ENCODE measurements around the gene WNT9A. TPM values are rescaled to one million over a fixed set of nuclear protein-coding genes. Genes with fewer than 3 reads are reported as not detected.

The WNT9A gene
- total RNA-seq, 1 experiment from 2014 or later, result not detected

- no peaks in the 10 kb centered on the region for H3K27me3 ChIP-seq (replicated peaks; ENCODE audit: insufficient read depth, low read depth, low read length, poor library complexity)
- CTCF ChIA-PET, result no interaction called here
- no peak overlapping the region for H3K27ac ChIP-seq (ENCODE audit: low read depth, low read length, poor library complexity, severe bottlenecking)
- TF ChIP-seq CTCF (conservative IDR thresholded peaks at IDR 0.05; ENCODE audit: low read depth, low read length), result no peak
- TF ChIP-seq EZH2 (IDR thresholded peaks at IDR 0.05; ENCODE audit: borderline replicate concordance, low read depth, low read length, poor library complexity, severe bottlenecking), result no peak
- DNase-seq (ENCODE audit: low spot score), result no peak
- intact Hi-C loops (cut with micrococcal nuclease; ENCODE audit: unreplicated experiment), result no loop called here
- no peak overlapping the region for H3K4me3 ChIP-seq (ENCODE audit: low read depth, low read length, poor library complexity, severe bottlenecking)
- POLR2A ChIA-PET (ENCODE audit: low non-redundant PET), result no interaction called here
- no peaks in the 10 kb centered on the region for H3K4me1 ChIP-seq (ENCODE audit: insufficient read depth, low read length, poor library complexity, severe bottlenecking)
- no peaks in the 10 kb centered on the region for H3K9me3 ChIP-seq (ENCODE audit: low read depth, low read length, poor library complexity, severe bottlenecking)
- no TSS peak for BruUV-seq (replicated peaks)
- no peaks in the 10 kb centered on the region for H3K36me3 ChIP-seq (ENCODE audit: insufficient read depth, low read length, poor library complexity, severe bottlenecking)
Observed at GRCh38 chr1:227929751-227930472, 17.8 kb downstream of the WNT9A start.

- H3K27ac ChIP-seq (ENCODE audit: low read depth, low read length, poor library complexity, severe bottlenecking), result no peak overlapping the region
- H3K4me1 ChIP-seq (ENCODE audit: insufficient read depth, low read length, poor library complexity, severe bottlenecking), result no peaks in the 10 kb centered on the region
- H3K9me3 ChIP-seq (ENCODE audit: low read depth, low read length, poor library complexity, severe bottlenecking), result no peaks in the 10 kb centered on the region
- H3K36me3 ChIP-seq (ENCODE audit: insufficient read depth, low read length, poor library complexity, severe bottlenecking), result no peaks in the 10 kb centered on the region
- TF ChIP-seq EZH2 (IDR thresholded peaks at IDR 0.05; ENCODE audit: borderline replicate concordance, low read depth, low read length, poor library complexity, severe bottlenecking) (no peak), CTCF (conservative IDR thresholded peaks at IDR 0.05; ENCODE audit: low read depth, low read length) (no peak)
- H3K27me3 ChIP-seq (replicated peaks; ENCODE audit: insufficient read depth, low read depth, low read length, poor library complexity), result no peaks in the 10 kb centered on the region
- no peak for DNase-seq (ENCODE audit: low spot score)
- ChIA-PET CTCF (no interaction called here), POLR2A (ENCODE audit: low non-redundant PET) (interaction anchor here (0.7 kb wide), 1 partner anchor 17 kb away, joined by 4 read pairs; no protein-coding TSS in a partner anchor)
- no TSS peak for BruUV-seq (replicated peaks)
- no peak overlapping the region for H3K4me3 ChIP-seq (ENCODE audit: low read depth, low read length, poor library complexity, severe bottlenecking)
- intact Hi-C loops (cut with micrococcal nuclease; ENCODE audit: unreplicated experiment), result no loop called here
Observed at GRCh38 chr1:227928811-227929375, 18.8 kb downstream of the WNT9A start.

- CTCF ChIA-PET, result no interaction called here
- TF ChIP-seq EZH2 (IDR thresholded peaks at IDR 0.05; ENCODE audit: borderline replicate concordance, low read depth, low read length, poor library complexity, severe bottlenecking) (no peak), CTCF (conservative IDR thresholded peaks at IDR 0.05; ENCODE audit: low read depth, low read length) (no peak)
- no peak overlapping the region for H3K4me3 ChIP-seq (ENCODE audit: low read depth, low read length, poor library complexity, severe bottlenecking)
- H3K9me3 ChIP-seq (ENCODE audit: low read depth, low read length, poor library complexity, severe bottlenecking), result no peaks in the 10 kb centered on the region
- no peak overlapping the region for H3K27ac ChIP-seq (ENCODE audit: low read depth, low read length, poor library complexity, severe bottlenecking)
- no peak for DNase-seq (ENCODE audit: low spot score)
- intact Hi-C loops (cut with micrococcal nuclease; ENCODE audit: unreplicated experiment), result no loop called here
- POLR2A ChIA-PET (ENCODE audit: low non-redundant PET), result interaction anchor here (0.7 kb wide), 1 partner anchor 18 kb away, joined by 4 read pairs; no protein-coding TSS in a partner anchor
- no peaks in the 10 kb centered on the region for H3K36me3 ChIP-seq (ENCODE audit: insufficient read depth, low read length, poor library complexity, severe bottlenecking)
- no peaks in the 10 kb centered on the region for H3K4me1 ChIP-seq (ENCODE audit: insufficient read depth, low read length, poor library complexity, severe bottlenecking)
- no peaks in the 10 kb centered on the region for H3K27me3 ChIP-seq (replicated peaks; ENCODE audit: insufficient read depth, low read depth, low read length, poor library complexity)
- no TSS peak for BruUV-seq (replicated peaks)
Observed at GRCh38 chr1:227927971-227928741, 19.6 kb downstream of the WNT9A start.

Data from A673 (cell line).